Measurements from ENCODE around the gene SUMF1. TPM values are rescaled to one million over a fixed set of nuclear protein-coding genes. Genes with fewer than 3 reads are reported as not detected.

The SUMF1 gene
- total and polyA plus RNA-seq, 8 donors, result 5.3 to 170 (median 39.9) TPM

DNA sequence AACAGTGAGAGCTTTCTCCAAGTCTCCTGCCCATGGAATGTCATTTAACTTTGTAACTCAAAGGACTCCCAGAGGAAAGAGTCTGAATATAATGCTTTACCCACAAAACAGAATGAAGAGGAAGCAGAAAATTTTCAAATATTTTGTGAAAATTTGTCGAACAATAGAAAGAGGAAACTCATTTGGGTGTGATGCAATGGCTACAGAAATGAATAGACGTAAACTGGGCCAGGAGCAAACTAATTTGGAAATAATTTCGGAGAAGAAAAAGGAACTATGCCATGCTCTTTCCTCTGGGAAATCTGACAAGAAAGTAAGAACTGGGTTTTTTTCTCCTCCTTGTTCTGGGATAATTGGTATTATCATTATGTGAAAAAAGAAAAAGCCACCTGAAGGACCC, 11.2 kb upstream of the SUMF1 start:
- 64 to 82% (median 73%) methylated on average over 3 of the region's 3 CpGs for WGBS, 5 donors
- Histone ChIP-seq H3K4me1 (no peaks in the 10 kb centered on the region), H3K36me3 (no peaks in the 10 kb centered on the region), H3K4me3 (no peak overlapping the region), H3K9me3 (no peaks in the 10 kb centered on the region), H3K27ac (peak overlapping the region in 1 of 5 donors; percentile 9), H3K27me3 (peaks cover 0 to 8% (median 0%) of the 10 kb centered on the region in 3 donors)
- intact Hi-C loops (cut with DNase I; ENCODE audit: low total_unique reads), result no loop called here
- TF ChIP-seq, protein P1, sequence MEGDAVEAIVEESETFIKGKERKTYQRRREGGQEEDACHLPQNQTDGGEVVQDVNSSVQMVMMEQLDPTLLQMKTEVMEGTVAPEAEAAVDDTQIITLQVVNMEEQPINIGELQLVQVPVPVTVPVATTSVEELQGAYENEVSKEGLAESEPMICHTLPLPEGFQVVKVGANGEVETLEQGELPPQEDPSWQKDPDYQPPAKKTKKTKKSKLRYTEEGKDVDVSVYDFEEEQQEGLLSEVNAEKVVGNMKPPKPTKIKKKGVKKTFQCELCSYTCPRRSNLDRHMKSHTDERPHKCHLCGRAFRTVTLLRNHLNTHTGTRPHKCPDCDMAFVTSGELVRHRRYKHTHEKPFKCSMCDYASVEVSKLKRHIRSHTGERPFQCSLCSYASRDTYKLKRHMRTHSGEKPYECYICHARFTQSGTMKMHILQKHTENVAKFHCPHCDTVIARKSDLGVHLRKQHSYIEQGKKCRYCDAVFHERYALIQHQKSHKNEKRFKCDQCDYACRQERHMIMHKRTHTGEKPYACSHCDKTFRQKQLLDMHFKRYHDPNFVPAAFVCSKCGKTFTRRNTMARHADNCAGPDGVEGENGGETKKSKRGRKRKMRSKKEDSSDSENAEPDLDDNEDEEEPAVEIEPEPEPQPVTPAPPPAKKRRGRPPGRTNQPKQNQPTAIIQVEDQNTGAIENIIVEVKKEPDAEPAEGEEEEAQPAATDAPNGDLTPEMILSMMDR (IDR thresholded peaks at IDR 0.05), result no peak
- TF ChIP-seq EP300 (IDR thresholded peaks at IDR 0.05) (no peak), POLR2AphosphoS5 (IDR thresholded peaks at IDR 0.05) (no peak), POLR2A (IDR thresholded peaks at IDR 0.05) (no peak)
- no peak for DNase-seq

DNA sequence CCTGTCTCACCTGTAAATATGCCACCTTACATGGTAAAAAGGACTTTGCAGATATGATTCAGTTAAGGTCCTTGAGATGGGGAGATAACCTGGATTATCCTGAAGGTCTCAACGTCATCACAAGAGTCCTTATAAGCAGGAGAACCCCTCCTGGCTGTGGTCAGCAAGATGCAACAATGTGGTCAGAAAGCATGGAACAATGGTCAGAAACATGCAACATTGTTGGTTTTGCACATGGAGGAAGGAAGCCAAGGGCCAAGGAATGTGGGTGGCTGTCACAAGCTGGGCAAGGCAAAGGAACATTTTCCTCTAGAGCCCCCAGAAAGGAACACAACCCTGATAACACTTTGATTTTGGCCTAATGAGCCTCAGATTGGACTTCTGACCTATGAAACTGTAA, 9.4 kb upstream of the SUMF1 start:
- WGBS, 5 donors, result 25 to 44% (median 38%) methylated on average over 1 of the region's 1 CpG
- Histone ChIP-seq H3K27ac (no peak overlapping the region), H3K36me3 (no peaks in the 10 kb centered on the region), H3K9me3 (no peaks in the 10 kb centered on the region), H3K4me3 (no peak overlapping the region), H3K27me3 (peaks cover 0 to 8% (median 0%) of the 10 kb centered on the region in 3 donors), H3K4me1 (no peaks in the 10 kb centered on the region)
- intact Hi-C loops (cut with DNase I; ENCODE audit: low total_unique reads), result no loop called here
- DNase-seq, result no peak
- TF ChIP-seq, protein P1 (IDR thresholded peaks at IDR 0.05), result no peak
- TF ChIP-seq POLR2A (IDR thresholded peaks at IDR 0.05) (no peak), EP300 (IDR thresholded peaks at IDR 0.05) (no peak), POLR2AphosphoS5 (IDR thresholded peaks at IDR 0.05) (no peak)

DNA sequence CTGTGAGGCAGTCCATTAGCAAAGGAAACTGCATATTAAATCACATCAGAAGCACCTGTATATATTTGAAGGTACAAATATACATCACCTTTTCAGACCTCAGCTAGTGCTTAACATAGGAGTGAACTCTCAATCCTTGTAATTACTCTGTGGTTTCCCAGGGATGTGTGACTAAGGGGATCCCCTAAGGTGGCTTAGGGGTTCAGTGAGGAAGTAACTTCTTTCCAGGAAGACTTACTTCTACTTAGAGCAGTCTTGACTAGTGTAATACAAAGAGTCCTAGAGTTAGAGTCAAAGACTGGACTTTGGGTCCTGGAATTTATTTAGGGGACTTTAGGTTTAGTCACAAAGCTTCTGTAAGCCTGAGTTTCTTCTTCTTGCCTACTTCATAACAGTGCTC, 8.7 kb upstream of the SUMF1 start:
- peaks cover 0 to 8% (median 0%) of the 10 kb centered on the region in 3 donors for H3K27me3 ChIP-seq
- H3K9me3 ChIP-seq, result no peaks in the 10 kb centered on the region
- intact Hi-C loops (cut with DNase I; ENCODE audit: low total_unique reads), result no loop called here
- H3K36me3 ChIP-seq, result no peaks in the 10 kb centered on the region
- no peaks in the 10 kb centered on the region for H3K4me1 ChIP-seq
- H3K27ac ChIP-seq, result no peak overlapping the region
- no peak overlapping the region for H3K4me3 ChIP-seq
- TF ChIP-seq EP300 (IDR thresholded peaks at IDR 0.05) (no peak), POLR2AphosphoS5 (IDR thresholded peaks at IDR 0.05) (no peak), POLR2A (IDR thresholded peaks at IDR 0.05) (no peak)
- TF ChIP-seq, protein P1 (IDR thresholded peaks at IDR 0.05), result no peak
- no peak for DNase-seq

DNA sequence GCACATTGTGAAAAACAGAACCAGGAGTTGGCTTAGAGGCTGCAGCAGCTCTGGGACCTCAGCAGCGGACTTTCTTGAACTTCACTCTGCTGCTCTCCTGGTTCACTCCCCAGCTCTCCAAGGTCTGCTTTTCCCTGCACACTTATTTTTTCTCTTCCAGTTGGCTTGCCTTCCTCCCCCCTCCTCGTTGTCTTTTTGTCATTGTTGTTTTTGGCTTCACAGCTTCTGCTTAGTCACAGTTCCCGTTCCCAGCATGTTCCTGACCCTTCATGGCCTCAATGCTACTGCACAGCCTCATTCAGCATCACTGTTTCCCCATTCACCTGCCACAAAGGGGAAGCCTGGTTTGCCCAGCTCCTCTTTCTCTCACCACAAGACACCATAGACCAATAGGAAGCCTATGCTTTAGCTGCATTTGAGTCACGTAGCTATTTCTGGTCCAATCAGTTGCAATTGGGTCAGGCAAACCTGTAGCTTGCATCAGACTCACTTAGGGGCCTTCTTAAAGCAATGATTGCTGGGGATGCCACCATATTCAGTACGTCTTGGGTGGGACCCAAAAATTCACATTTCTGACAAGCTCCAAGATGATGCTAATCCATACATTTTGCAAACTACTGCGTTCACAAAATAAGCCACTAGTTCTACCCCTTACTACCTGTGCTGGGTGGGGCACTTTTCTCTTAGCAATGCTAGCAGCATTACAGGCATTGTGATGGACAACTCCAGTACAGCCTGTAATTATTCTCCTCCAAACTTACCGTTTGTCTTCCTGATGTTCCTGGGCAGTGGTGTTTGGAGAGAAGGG, 7.8 kb upstream of the SUMF1 start:
- no peaks in the 10 kb centered on the region for H3K4me1 ChIP-seq
- 49 to 60% (median 56%) methylated on average over 7 of the region's 7 CpGs for WGBS, 5 donors
- H3K27me3 ChIP-seq, result peaks cover 0 to 8% (median 0%) of the 10 kb centered on the region in 3 donors
- intact Hi-C loops (cut with DNase I; ENCODE audit: low total_unique reads), result no loop called here
- peak in 1 of 3 donors; percentile 42 for TF ChIP-seq POLR2AphosphoS5 (IDR thresholded peaks at IDR 0.05)
- no peak for TF ChIP-seq EP300 (IDR thresholded peaks at IDR 0.05)
- DNase-seq, result peak in 1 of 2 donors; percentile 53
- no peak overlapping the region for H3K4me3 ChIP-seq
- H3K9me3 ChIP-seq, result no peaks in the 10 kb centered on the region
- H3K36me3 ChIP-seq, result no peaks in the 10 kb centered on the region
- peak overlapping the region in 3 of 5 donors; percentile 34 to 65 (median 48) for H3K27ac ChIP-seq

DNA sequence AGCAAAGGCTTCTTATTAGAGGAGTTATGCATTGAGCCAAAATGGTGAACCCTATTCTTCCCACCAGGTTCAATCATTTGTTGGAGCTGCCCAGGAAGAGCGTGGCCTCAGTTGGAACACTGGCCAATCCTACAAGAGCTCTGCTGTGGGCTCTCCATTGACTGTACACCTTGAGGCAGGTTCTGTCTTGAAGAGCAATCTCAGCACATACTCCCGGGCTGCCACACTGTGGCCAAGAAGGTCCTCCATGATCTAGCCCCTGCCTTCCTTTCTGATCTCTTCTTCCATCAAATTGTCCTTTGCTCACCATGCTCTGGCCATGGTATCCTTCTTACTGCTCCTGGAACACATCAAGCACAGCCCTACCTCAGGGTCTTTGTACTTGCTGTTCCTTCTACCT, 5.7 kb upstream of the SUMF1 start:
- Histone ChIP-seq H3K9me3 (no peaks in the 10 kb centered on the region), H3K4me3 (no peak overlapping the region), H3K4me1 (no peaks in the 10 kb centered on the region), H3K27me3 (peaks cover 0 to 8% (median 0%) of the 10 kb centered on the region in 3 donors), H3K36me3 (no peaks in the 10 kb centered on the region), H3K27ac (no peak overlapping the region)
- WGBS, 5 donors, result 84 to 93% (median 91%) methylated on average over 2 of the region's 2 CpGs
- no peak for TF ChIP-seq POLR2AphosphoS5 (IDR thresholded peaks at IDR 0.05)
- TF ChIP-seq, protein P1 (IDR thresholded peaks at IDR 0.05), result no peak
- TF ChIP-seq POLR2A (IDR thresholded peaks at IDR 0.05), result no peak
- TF ChIP-seq EP300 (IDR thresholded peaks at IDR 0.05), result no peak
- intact Hi-C loops (cut with DNase I; ENCODE audit: low total_unique reads), result no loop called here
- no peak for DNase-seq

Measured in stomach (tissue), 9 donors.